NOMO-1 treated with dmso at 0.1 percent for 144 hours (cell line): ENCODE results near the gene TUBAL3.
"Not testable (repeated sequence)": the region's sequence is repeated elsewhere in the genome, so short reads cannot be mapped to it uniquely, and the experiment has no call there.

ENCODE experiments used
- DNase-seq: peaks from one replicate; lab custom pipeline; 2025; ENCODE audit not compliant: unreplicated experiment; lab: John Stamatoyannopoulos, UW

TUBAL3 gene

GRCh38 chr10:5381187-5381586 is 23.4 kb downstream of the TUBAL3 start:
- no peak for DNase-seq

DNA sequence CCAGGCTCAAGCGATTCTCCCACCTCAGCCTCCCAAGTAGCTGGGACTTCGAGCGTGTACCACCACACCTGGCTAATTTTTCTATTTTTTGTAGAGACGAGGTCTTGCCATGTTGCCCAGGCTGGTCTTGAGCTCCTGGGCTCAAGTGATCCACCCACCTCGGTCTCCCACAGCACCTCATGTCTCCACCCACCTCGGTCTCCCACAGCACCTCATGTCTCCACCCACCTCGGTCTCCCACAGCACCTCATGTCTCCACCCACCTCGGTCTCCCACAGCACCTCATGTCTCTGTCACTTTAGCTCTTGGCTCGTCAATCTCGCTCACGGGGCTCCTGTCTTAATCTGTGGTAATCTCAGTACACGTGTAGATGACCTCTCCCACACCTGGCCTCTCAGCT is 24.2 kb downstream of the TUBAL3 start:
- not testable (repeated sequence) for DNase-seq

DNA sequence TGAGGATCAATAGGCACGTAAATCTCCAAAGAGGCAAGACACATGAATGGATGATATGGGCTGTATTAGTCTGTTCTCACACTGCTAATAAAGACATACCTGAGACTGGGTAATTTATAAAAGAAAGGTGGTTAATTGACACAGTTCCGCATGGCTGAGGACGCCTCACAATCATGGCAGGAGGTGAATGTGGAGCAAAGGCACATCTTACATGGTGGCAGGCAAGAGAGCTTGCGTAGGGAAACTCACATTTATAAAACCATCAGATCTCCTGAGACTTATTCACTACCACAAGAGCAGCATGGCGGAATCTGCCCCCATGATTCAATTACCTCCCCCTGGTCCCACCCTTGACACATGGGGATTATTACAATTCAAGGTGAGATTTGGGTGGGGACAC is 25.4 kb downstream of the TUBAL3 start:
- DNase-seq = not testable (repeated sequence)

DNA sequence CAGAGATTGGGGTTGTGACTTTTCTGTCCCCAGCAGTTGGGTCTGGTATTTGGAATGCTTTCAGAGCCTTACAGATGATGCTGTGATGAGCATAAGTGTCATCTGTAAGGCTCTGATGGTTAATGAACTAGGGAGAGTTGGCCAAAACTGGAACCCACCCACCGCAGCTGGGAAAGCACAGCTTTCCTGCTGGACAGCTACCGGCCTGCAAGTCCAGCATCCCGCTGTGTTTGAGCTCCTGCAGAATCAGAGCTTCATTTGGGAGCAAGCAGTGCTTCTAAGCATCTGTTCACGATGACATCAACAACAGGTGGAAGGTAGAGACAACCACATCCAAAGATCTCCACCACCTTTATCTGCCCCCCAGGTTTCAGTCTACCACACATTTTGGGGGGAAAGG is 28.2 kb downstream of the TUBAL3 start:
- DNase-seq = no peak

DNA sequence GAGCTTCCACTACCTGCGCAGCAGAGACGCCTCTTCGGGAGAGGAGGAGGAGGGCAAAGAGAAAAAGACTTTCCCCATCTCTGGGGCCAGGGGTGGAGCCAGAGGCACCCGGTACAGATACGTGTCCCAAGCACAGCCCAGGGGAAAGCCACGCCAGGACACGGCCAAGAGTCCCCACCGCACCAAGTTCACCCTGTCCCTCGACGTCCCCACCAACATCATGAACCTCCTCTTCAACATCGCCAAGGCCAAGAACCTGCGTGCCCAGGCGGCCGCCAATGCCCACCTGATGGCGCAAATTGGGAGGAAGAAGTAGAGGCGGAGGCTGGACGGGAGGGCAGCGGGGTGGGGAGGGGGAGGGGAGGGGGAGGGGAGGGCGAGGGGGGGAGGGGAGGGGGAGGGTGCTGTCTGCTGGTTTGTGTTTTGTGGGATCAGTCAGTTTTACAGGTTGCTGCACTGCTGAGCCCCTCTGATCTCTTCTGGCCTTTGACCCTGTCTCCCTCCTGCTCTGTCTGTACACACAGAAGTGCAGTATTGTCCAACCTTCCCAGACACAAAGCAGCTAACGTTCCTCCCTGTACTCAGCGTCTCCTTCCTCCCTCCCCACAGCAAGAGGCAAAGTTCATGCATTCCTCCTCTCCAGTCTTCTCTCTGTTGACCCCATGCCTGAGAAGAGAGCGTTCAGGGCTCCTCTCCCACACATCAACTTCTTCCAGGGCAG is 30.6 kb downstream of the TUBAL3 start:
- DNase-seq = no peak

DNA sequence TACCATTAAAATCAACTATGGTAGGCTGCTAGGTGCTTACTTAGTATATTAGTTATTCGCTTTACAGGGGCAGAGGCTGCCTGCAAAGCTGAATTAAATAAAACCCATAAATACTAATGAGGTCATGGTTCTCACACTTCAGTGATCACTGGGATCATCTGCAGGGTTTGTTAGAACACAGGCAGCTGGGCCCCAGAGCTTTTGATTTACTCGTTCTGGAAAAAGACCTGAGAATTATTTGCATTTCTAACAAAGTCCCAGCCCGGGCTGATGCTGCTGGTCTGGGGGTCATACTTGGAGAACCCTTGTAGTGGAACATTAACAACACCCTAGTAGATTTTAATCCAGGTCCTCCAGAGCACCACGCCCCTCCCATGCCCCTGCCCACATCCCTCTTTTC is 31.3 kb downstream of the TUBAL3 start:
- DNase-seq = no peak

- DNase-seq = no peak
Observed at GRCh38 chr10:5370493-5371352, 33.9 kb downstream of the TUBAL3 start.

DNA sequence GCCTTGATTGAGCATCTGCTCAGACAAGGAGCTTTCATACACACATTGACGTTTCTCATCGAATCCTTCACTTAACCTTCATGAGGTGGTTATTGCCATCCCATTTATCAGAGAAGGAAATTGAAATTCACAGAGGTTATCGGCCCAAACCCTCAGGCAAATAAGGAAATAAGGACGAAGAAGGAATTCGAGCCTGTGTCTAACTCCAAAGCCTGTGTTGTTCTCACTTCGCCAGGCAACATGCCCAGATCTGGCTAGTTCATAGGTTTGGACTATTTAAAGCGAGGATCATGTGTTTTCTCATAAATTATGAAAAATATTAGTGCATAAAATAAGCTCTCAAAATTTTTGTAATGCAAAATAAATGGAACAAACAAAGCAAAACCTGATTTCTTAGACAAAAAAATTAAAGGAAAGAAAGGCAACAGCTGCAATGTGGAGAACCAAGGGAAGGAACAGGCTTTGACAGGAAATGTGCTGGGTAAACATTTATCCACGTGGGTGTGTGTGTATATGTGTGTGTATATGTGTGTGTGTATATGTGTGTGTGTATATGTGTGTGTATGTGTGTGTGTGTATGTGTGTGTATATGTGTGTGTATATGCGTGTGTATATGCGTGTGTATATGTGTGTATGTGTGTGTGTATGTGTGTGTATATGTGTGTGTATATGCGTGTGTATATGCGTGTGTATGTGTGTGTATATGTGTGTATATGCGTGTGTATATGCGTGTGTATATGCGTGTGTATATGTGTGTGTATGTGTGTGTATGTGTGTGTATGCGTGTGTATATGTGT is 35.1 kb downstream of the TUBAL3 start:
- no peak for DNase-seq

GRCh38 chr10:5365928-5366327 is 38.7 kb downstream of the TUBAL3 start:
- DNase-seq = no peak

DNA sequence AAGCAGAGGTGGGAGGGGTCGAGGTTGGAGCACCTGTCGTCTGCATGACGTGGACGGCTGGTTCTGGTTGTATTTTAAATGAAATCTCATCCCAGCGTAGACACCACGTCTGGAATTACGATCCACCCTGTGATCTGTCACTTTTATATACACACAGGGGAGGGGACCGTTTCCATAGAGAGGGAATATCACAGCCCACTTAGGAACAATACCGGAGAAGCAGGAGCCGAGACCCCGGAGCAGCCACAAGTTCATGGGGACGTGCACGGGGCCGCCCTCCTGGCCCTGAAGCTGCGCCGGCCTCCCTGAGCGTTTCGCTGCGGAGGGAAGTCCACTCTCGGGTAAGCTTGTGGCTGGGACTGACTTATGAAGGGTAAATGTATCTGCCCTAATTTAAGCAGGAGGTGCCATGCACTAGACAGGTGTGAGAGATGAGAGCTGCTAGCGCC is 39.7 kb downstream of the TUBAL3 start, which contains the start of gene UCN3:
UCN3 (plus strand) TSS at position 77 of the 449 bp plus-strand sequence. CDS start 8,755 bp downstream, outside the sequence.
- no peak for DNase-seq

GRCh38 chr10:5364374-5364773 is 40.3 kb downstream of the TUBAL3 start:
- DNase-seq = no peak

GRCh38 chr10:5362873-5363272 is 41.8 kb downstream of the TUBAL3 start:
- no peak for DNase-seq

- no peak for DNase-seq
Observed at GRCh38 chr10:5361966-5362365, 42.7 kb downstream of the TUBAL3 start.

DNA sequence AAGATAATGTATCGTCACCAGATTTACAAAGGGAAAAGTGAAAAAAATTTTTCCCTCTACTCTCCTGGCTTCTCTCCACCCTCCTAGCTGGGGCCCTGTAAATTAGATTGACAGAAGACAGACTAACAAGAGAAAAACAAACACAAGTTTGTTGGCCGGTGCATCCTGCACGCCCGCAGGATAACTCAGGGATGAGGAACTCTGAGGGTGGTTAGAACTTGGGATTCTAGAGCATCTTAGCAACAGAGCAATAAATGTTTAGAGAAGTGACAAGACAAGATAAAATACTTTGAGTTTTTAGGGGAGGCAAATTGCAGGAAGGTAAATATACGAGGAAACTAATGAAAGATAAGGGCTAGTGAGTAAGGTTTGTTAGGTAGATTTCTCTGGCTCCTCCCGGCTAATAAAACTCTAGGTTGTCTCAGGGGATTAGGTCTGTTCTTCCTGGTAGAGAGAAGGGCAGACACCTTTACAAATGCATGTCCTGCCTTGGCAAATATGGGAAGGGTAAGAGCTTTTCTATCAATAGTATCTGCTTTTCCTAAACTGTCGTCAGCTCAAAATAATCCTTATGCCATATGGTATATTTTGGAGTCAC is 44.2 kb downstream of the TUBAL3 start:
- no peak for DNase-seq

GRCh38 chr10:5356302-5356763 is 48.3 kb downstream of the TUBAL3 start:
- DNase-seq = no peak

DNA sequence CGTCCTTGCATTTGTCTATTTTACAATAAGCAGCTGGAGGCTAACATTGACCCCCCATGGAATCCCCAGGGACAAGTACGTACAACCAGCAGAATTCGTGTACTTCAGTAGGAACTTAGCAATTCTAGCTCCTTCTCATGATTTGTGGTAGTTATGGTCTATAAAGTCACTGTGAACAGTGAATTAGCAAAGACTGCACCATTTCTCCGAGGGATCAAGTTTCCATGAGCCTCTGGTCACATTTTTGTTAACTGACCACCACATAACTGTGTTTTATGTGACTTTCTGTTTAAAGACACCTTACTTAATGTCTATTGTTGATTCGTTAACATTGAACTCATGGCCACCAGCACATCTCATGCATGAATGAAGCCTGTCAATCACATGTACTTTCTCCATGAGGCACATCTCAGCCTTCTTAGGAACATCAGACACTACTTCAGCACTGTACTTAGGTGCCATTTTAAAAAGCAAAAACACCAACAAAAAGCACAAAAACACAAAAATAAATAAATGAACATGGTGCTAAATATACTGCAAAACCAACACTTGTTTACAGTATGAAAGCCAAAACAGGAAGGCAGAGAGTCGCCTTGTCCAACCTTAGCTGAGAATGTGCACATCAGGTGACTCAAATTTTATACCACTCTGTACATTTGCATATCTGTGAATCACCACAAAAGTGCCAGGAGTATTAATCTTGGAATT is 48.9 kb downstream of the TUBAL3 start:
- DNase-seq = no peak

- DNase-seq = no peak
Observed at GRCh38 chr10:5354068-5354467, 50.6 kb downstream of the TUBAL3 start.

DNA sequence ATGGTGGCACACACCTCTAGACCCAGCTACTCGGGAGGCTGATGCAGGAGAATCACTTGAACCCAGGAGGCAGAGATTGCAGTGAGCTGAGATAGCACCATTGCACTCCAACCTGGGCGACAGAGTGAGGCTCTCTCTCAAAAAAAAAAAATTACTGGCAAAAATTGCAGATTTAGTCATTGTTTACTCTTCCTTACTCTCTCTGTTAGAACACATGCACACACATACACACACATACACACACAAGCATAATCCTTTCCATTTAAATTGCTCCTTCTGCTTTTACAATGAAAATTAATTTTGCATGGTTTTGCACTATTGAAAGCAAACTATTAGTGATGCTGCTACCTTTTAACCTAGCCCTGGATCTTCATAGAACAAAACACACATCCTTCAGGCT is 55.3 kb downstream of the TUBAL3 start:
- no peak for DNase-seq

GRCh38 chr10:5346881-5347280 is 57.7 kb downstream of the TUBAL3 start:
- DNase-seq = no peak

DNA sequence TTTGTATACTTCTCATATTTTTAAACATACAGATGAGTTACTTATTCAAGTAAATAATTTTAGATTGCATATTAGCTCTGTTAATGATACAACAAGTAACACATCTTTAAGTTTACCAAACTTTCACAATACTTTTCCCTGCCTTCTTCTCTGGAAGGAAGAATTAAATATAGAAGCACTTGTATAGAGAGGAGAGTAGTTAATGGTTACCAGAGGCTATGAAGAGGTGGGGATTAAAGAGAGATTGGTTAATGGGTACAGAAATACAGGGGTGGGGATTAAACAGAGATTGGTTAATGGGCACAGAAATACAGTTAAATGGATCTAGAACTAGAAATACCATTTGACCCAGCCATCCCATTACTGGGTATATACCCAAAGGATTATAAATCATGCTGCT is 59.9 kb downstream of the TUBAL3 start:
- DNase-seq = no peak
